ENCODE data around the gene SLC12A9.
"Not testable (repeated sequence)": the region's sequence is repeated elsewhere in the genome, so short reads cannot be mapped to it uniquely, and the experiment has no call there.

Gene SLC12A9

GRCh38 chr7:100893910-100894721 is 41.6 kb downstream of the SLC12A9 start:
- in situ Hi-C loops (cut with HindIII; ENCODE audit: low sequenced_read_pairs), result no loop called here

GRCh38 chr7:100894860-100895700 is 42.6 kb downstream of the SLC12A9 start:
- in situ Hi-C loops (cut with HindIII; ENCODE audit: low sequenced_read_pairs), result no loop called here

- in situ Hi-C loops (cut with HindIII; ENCODE audit: low sequenced_read_pairs), result no loop called here
These were observed 43.1 kb downstream of the SLC12A9 start, which contains the start of gene ACHE for GRCh38 chr7:100895701-100895955. Gene ACHE, minus strand, starts transcription at chr7:100895888. Its CDS starts 1,656 bp downstream, at chr7:100894232.

GRCh38 chr7:100895956-100896731 is 43.6 kb downstream of the SLC12A9 start:
- in situ Hi-C loops (cut with HindIII; ENCODE audit: low sequenced_read_pairs), result no loop called here

- in situ Hi-C loops (cut with HindIII; ENCODE audit: low sequenced_read_pairs), result no loop called here
These were observed 44.5 kb downstream of the SLC12A9 start for GRCh38 chr7:100896732-100897608.

- in situ Hi-C loops (cut with HindIII; ENCODE audit: low sequenced_read_pairs), result no loop called here
These were observed 45.4 kb downstream of the SLC12A9 start for GRCh38 chr7:100897772-100898454.

GRCh38 chr7:100899432-100899831 is 46.9 kb downstream of the SLC12A9 start:
- in situ Hi-C loops (cut with HindIII; ENCODE audit: low sequenced_read_pairs), result no loop called here

GRCh38 chr7:100900978-100901377 is 48.5 kb downstream of the SLC12A9 start:
- in situ Hi-C loops (cut with HindIII; ENCODE audit: low sequenced_read_pairs), result loop anchor here (10.0 kb wide), 1 partner anchor 54 kb away; no protein-coding TSS in a partner anchor

GRCh38 chr7:100901921-100902332 is 49.4 kb downstream of the SLC12A9 start:
- in situ Hi-C loops (cut with HindIII; ENCODE audit: low sequenced_read_pairs), result loop anchor here (10.0 kb wide), 1 partner anchor 53 kb away; no protein-coding TSS in a partner anchor

- in situ Hi-C loops (cut with HindIII; ENCODE audit: low sequenced_read_pairs), result loop anchor here (10.0 kb wide), 1 partner anchor 52 kb away; no protein-coding TSS in a partner anchor
These were observed 50.1 kb downstream of the SLC12A9 start for GRCh38 chr7:100902638-100903037.

GRCh38 chr7:100908512-100908911 is 56.0 kb downstream of the SLC12A9 start:
- in situ Hi-C loops (cut with HindIII; ENCODE audit: low sequenced_read_pairs), result loop anchor here (10.0 kb wide), 1 partner anchor 46 kb away; no protein-coding TSS in a partner anchor

- in situ Hi-C loops (cut with HindIII; ENCODE audit: low sequenced_read_pairs), result not testable (repeated sequence)
These were observed 57.9 kb downstream of the SLC12A9 start for GRCh38 chr7:100910443-100910842.

- in situ Hi-C loops (cut with HindIII; ENCODE audit: low sequenced_read_pairs), result no loop called here
These were observed 59.0 kb downstream of the SLC12A9 start for GRCh38 chr7:100911484-100911883.

GRCh38 chr7:100914208-100914878 is 61.8 kb downstream of the SLC12A9 start:
- in situ Hi-C loops (cut with HindIII; ENCODE audit: low sequenced_read_pairs), result no loop called here

- in situ Hi-C loops (cut with HindIII; ENCODE audit: low sequenced_read_pairs), result no loop called here
These were observed 62.5 kb downstream of the SLC12A9 start for GRCh38 chr7:100914879-100915447.

All from endothelial cell of hepatic sinusoid (primary cell).